Skeletal muscle tissue (tissue), 4 donors: ENCODE data around the gene TBX19. TPM values are rescaled to one million over a fixed set of nuclear protein-coding genes. Genes with fewer than 3 reads are reported as not detected.
A peak's percentile ranks its signal among the peaks of the same experiment; 100 is the strongest.

ENCODE experiments used
- H3K27ac ChIP-seq: one replicate; pipeline ENCODE4 v1.7.0; 2013; ENCODE audit warnings: mild to moderate bottlenecking, low read depth, low read length, inconsistent platforms
- H3K27me3 ChIP-seq, 3 donors: one replicate each; pipeline ENCODE4 v1.7.0; 2013; ENCODE audit warnings: low read length in 3 of 3; ENCODE audit not compliant: control insufficient read depth in 3 of 3, insufficient read depth in 3 of 3
- H3K36me3 ChIP-seq, 3 donors: one replicate each; pipeline ENCODE4 v1.7.0; 2013; ENCODE audit warnings: low read length in 3 of 3; ENCODE audit not compliant: control insufficient read depth in 3 of 3, insufficient read depth in 3 of 3
- H3K4me1 ChIP-seq, 3 donors: one replicate each; pipeline ENCODE4 v1.7.0; 2013; ENCODE audit warnings: low read length in 3 of 3, mild to moderate bottlenecking in 3 of 3; ENCODE audit not compliant: control insufficient read depth in 3 of 3, insufficient read depth in 3 of 3
- H3K4me3 ChIP-seq, 3 donors: one replicate each; pipeline ENCODE4 v1.7.0; 2013; ENCODE audit warnings: low read length in 3 of 3
- H3K9ac ChIP-seq, 3 donors: one replicate each; pipeline ENCODE4 v1.7.0; 2013; ENCODE audit warnings: low read length in 3 of 3, mild to moderate bottlenecking in 3 of 3, moderate library complexity in 2 of 3, low read depth in 1 of 3
- H3K9me3 ChIP-seq, 3 donors: one replicate each; pipeline ENCODE4 v1.7.0; 2013; ENCODE audit warnings: low read length in 3 of 3; ENCODE audit not compliant: control insufficient read depth in 3 of 3
- total RNA-seq: library from RNA; depleted of rRNA; stranded (reverse); fragments of >200 nt; gene quantifications from one replicate; pipeline ENCODE4 v1.2.3, GENCODE V29; 2014
- donor health status: Osteomylitis.

TBX19 gene
- total RNA-seq, 1 donor from 2014 or later: 1.0 TPM

DNA sequence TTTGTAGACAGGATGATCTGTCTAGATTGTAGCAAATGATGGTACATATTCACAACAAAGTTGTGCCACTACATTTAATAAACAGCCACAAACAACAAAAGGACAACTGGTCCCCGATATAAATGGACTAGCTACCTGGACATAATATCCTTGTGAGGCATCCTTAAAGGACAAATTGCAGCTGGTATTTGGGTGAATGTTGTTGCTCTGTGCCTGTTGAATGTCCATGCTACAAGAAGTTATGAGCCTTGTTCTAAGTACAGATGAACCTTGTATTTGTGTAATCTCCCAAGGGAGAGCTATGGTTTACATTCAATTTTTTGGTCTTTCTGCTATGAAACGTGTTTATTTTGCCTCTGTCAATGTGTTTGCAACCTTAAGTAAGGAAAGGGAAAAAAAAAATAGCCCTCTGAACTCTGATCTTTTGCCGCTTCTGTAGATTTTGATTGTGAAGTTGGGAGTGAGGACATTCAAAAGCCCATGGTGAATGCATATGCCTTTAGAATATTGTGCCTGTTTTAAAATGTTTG, 28.4 kb upstream of the TBX19 start:
- Histone ChIP-seq H3K27ac (no peak overlapping the region), H3K4me3 (no peak overlapping the region), H3K9me3 (peaks cover 3 to 10% (median 4%) of the 10 kb centered on the region in 3 donors), H3K36me3 (peaks cover 0 to 7% (median 3%) of the 10 kb centered on the region in 3 donors), H3K27me3 (no peaks in the 10 kb centered on the region), H3K4me1 (no peaks in the 10 kb centered on the region), H3K9ac (no peak overlapping the region)

DNA sequence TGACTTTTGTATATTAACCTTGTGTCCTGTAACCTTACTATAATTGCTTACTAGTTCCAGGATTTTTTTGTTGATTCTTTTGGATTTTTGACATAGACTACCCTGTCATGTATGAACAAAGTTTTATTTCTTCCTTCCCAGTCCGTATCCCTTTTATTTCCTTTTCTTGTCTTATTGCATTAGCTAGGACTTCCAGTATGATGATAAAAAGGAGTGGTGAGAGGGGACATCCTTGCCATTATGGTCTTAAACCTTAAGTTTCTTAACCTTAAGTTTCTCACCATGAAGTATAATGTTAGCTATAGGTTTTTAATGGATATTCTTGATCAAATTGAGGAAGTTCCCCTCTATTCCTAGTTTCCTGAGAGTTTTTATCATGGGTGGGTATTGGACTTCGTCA, 24.5 kb upstream of the TBX19 start:
- peaks cover 3 to 10% (median 4%) of the 10 kb centered on the region in 3 donors for H3K9me3 ChIP-seq
- H3K4me1 ChIP-seq: peaks cover 10 to 13% (median 12%) of the 10 kb centered on the region in 3 donors

DNA sequence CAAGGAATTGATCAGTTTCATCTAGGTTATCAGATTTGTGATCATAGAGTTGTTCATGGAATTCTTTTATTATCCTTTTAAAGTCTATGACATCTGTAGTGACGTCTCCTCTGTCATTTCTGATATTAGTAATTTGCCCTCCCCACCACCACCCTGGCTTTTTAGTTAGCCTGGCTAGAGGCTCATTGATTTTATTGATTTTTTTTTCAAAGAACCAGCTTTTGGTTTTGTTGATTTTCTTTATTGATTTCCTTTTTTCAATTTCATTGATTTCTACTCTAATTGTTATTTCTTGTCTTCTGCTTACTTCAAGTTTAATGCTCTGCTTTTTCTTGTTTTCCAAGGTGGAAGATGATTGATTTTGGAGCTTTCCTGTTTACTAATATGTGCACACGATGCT, 23.3 kb upstream of the TBX19 start:
- no peaks in the 10 kb centered on the region for H3K27me3 ChIP-seq
- peaks cover 13 to 23% (median 19%) of the 10 kb centered on the region in 3 donors for H3K4me1 ChIP-seq
- H3K4me3 ChIP-seq: no peak overlapping the region
- H3K9me3 ChIP-seq: peaks cover 3 to 10% (median 4%) of the 10 kb centered on the region in 3 donors
- H3K36me3 ChIP-seq: no peaks in the 10 kb centered on the region
- H3K27ac ChIP-seq: no peak overlapping the region
- no peak overlapping the region for H3K9ac ChIP-seq

More for the DNA sequence above, 24.5 kb upstream of the TBX19 start:
- H3K27ac ChIP-seq: no peak overlapping the region
- H3K9ac ChIP-seq: no peak overlapping the region
- no peaks in the 10 kb centered on the region for H3K36me3 ChIP-seq
- no peaks in the 10 kb centered on the region for H3K27me3 ChIP-seq
- no peak overlapping the region for H3K4me3 ChIP-seq

DNA sequence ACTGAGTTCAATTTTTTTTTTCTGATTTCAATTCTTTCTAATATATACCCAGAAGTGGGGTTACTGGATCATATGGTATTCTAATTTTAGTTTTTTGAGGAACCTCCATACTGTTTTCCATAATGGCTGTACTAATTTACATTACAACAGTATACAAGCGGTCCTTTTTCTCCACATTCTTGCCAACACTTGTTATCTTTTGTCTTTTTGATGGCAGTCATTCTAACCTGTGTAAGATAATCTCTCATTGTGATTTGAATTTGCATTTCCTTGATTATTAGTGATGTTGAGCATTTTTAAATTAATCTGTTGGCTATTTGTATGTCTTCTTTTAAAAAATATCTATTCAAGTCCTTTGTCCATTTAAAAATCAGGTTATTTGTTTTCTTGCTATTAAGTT, 21.1 kb upstream of the TBX19 start:
- H3K9ac ChIP-seq: no peak overlapping the region
- no peak overlapping the region for H3K4me3 ChIP-seq
- H3K4me1 ChIP-seq: peaks cover 13 to 23% (median 19%) of the 10 kb centered on the region in 3 donors
- no peaks in the 10 kb centered on the region for H3K27me3 ChIP-seq
- H3K27ac ChIP-seq: no peak overlapping the region
- no peaks in the 10 kb centered on the region for H3K36me3 ChIP-seq
- peaks cover 3 to 10% (median 4%) of the 10 kb centered on the region in 3 donors for H3K9me3 ChIP-seq

DNA sequence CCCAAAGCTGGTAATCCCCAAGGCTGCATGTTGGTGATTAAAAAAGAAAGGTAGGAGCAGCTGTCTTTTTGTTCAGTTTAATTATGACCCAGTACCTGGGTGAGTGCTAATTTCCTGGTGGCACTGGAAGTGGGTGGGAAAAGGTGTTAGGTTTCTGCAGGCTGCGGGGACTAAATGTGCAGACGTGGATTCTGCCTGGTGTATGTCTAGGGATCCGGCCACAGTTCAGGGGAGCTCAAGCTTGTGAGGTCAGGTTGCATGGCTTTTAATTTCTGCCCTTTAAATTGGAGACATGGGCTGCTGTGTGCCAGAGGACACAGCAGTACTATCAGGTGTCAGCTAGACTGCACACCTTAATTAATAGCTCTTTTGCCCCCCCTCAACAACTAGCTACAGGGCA, 20.3 kb upstream of the TBX19 start:
- H3K4me3 ChIP-seq: peak overlapping the region in 1 of 3 donors; percentile 31
- no peaks in the 10 kb centered on the region for H3K27me3 ChIP-seq
- H3K9ac ChIP-seq: peak overlapping the region in 1 of 3 donors; percentile 34
- H3K4me1 ChIP-seq: peaks cover 13 to 23% (median 19%) of the 10 kb centered on the region in 3 donors
- peaks cover 3 to 10% (median 4%) of the 10 kb centered on the region in 3 donors for H3K9me3 ChIP-seq
- H3K27ac ChIP-seq: no peak overlapping the region
- no peaks in the 10 kb centered on the region for H3K36me3 ChIP-seq

DNA sequence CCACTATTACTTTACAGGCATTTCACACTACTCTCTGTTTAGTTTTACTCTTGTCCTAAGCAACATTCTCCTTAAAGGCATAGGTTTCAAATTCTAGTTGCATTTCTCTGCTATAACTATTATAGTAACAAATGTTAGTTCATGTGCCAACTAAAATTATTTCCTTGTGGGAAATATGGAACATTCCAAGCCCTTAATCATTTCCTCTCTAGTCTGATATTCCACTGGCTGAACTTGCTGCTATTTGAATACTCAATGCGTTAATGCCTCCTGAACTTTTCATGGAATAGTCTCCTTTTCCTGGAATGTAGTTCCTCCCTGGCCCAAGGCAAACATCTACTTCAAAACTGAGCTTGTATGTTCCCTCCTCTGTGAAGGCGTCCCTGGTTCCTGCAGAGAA, 19.3 kb upstream of the TBX19 start:
- Histone ChIP-seq H3K27ac (peak overlapping the region; percentile 6), H3K36me3 (no peaks in the 10 kb centered on the region), H3K9me3 (peaks cover 0 to 3% (median 1%) of the 10 kb centered on the region in 3 donors), H3K4me3 (peak overlapping the region in 1 of 3 donors; percentile 44), H3K9ac (no peak overlapping the region), H3K27me3 (no peaks in the 10 kb centered on the region), H3K4me1 (peaks cover 13 to 23% (median 20%) of the 10 kb centered on the region in 3 donors)

DNA sequence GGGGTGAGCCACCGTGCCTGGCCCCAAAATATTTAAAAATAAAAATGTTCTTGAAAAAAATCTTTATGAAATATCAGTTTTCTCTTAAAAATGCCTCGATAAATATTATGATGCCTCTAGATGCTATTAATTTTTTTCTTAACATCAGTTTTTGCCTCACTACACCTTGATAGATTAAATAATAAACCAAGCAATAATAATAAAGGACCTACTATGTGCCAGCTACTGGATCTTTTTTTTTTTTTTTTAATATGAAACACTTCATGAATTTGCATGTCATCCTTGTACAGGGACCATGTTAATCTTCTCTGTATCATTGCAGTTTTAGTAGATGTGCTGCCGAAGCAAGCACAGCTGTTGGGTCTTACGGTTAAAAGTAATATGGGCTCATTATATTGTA, 17.5 kb upstream of the TBX19 start:
- H3K4me3 ChIP-seq: no peak overlapping the region
- H3K9me3 ChIP-seq: no peaks in the 10 kb centered on the region
- H3K9ac ChIP-seq: no peak overlapping the region
- no peaks in the 10 kb centered on the region for H3K36me3 ChIP-seq
- no peaks in the 10 kb centered on the region for H3K27me3 ChIP-seq
- H3K27ac ChIP-seq: no peak overlapping the region
- H3K4me1 ChIP-seq: peaks cover 13 to 23% (median 23%) of the 10 kb centered on the region in 3 donors

DNA sequence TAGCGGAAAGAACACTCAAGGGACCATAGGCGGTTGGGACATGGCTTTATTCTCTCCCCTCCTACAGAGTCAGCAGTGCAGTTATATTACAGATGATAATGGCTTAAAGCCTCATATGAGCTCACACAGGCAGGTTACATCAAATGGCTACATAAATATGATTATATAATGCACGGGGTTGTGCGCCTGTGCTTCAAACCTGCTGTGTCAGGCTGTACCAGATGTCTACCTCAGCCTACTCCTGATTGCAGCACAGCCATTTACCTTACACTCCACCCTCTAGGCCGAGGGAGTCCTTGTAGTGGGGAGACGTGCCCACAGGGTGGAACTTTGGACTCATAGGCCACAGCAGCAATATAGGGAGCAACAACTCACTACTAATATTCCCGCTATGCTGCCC, 16.4 kb upstream of the TBX19 start:
- no peak overlapping the region for H3K27ac ChIP-seq
- no peaks in the 10 kb centered on the region for H3K36me3 ChIP-seq
- no peak overlapping the region for H3K4me3 ChIP-seq
- no peak overlapping the region for H3K9ac ChIP-seq
- H3K4me1 ChIP-seq: peaks cover 13 to 23% (median 23%) of the 10 kb centered on the region in 3 donors
- no peaks in the 10 kb centered on the region for H3K27me3 ChIP-seq
- H3K9me3 ChIP-seq: no peaks in the 10 kb centered on the region

DNA sequence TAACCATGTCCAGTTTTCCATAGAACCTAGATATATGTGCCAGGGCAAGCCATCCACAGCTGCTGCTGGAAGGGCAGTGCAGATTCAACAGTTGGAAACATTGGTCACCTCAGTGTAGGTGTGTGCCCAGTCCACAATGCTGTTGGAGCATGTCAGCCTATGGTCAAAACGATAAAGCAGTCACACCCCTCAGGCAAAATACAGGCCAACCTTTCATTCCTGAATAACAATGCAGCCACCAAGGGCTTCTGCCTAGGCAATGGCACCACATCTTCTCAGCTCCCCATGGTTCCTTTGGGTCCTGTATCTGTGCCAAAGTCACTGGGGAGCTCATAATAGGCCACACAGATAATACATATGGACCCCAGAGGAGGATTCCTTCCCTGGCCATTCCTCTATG, 15.1 kb upstream of the TBX19 start:
- no peaks in the 10 kb centered on the region for H3K9me3 ChIP-seq
- H3K36me3 ChIP-seq: no peaks in the 10 kb centered on the region
- no peaks in the 10 kb centered on the region for H3K27me3 ChIP-seq
- no peak overlapping the region for H3K9ac ChIP-seq
- H3K4me1 ChIP-seq: peaks cover 7 to 18% (median 16%) of the 10 kb centered on the region in 3 donors
- no peak overlapping the region for H3K4me3 ChIP-seq
- H3K27ac ChIP-seq: no peak overlapping the region

DNA sequence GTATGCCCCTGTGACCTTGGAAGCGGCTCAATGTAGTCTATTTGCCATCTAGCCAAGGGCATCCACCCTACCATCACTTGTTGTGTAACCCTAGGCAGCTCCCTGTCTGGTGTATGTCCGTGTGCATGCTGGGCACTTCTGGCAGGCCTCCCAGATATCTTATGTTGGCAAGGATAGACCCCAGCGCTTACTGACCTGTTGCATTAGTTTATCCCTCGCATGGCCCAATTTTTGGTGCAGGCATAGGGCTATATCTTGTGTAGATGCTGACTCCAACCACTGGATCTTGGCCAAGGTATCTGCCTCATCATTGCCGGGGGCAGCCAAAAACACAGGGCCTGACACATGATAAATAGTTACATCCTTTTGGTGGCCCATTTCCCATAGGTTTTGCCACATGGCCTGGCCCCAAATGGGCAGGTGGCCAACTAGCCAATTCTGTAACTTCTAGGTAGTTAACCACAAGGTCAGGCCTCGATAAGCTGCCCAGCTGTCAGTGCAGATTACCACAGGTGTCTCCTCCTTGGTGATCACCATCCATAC, 14.0 kb upstream of the TBX19 start:
- Histone ChIP-seq H3K4me1 (peaks cover 0 to 8% (median 5%) of the 10 kb centered on the region in 3 donors), H3K36me3 (no peaks in the 10 kb centered on the region), H3K4me3 (no peak overlapping the region), H3K9me3 (no peaks in the 10 kb centered on the region), H3K9ac (no peak overlapping the region), H3K27me3 (no peaks in the 10 kb centered on the region), H3K27ac (no peak overlapping the region)
